B cell (primary cell): ENCODE measurements around the gene PRKCA.

ENCODE experiments used
- EZH2 ChIP-seq: IDR thresholded peaks from 2 replicates; pipeline ENCODE4 v1.6.1; 2012; ENCODE audit warnings: borderline replicate concordance, low read depth, mild to moderate bottlenecking, moderate library complexity, low read length; ENCODE audit not compliant: insufficient read depth, poor library complexity, severe bottlenecking
- TF ChIP-seq, protein P1 (sequence below): fragments of 200-600 bp; IDR thresholded peaks from one replicate; pipeline ENCODE4 v1.8.0; 2022; ENCODE audit warnings: antibody characterized with exemption, mild to moderate bottlenecking

DNA sequence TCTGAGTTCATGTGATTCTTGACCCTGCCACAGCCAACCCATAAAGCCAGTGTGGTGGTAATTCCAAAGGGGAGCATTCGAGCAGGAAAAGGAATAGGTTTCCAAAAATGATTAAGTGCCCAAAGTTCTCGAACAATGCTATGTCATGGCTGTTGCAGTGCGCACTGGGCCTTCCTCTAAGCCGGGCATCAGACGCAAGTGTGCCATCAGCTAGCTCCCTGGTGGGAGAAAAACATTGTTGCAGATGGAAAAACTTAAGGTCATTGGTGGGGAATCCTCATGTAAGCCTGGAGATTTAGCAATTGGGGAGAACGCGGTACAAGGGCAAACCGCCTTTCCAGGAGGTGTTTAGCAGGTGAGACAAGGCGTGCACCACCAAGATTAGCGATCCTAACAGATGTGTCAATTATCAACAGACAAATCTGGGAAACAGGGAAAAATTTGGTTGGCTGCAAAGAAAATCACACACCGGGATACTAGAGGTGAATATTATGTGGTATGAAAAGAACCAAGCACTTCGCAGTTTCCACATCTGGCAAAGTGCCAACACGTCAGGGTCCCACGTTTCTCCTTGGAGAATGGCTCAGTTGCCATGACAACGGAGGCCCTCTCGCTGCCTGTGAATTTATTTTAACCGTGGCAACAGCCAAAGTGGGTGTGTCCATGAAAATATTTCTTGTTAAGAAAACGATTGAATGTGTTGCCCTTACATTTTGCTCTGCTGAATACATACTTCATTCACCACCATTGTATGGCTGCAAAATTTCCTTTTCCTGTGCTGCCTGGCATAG is 414.0 kb downstream of the PRKCA start:
- TF ChIP-seq, protein P1, sequence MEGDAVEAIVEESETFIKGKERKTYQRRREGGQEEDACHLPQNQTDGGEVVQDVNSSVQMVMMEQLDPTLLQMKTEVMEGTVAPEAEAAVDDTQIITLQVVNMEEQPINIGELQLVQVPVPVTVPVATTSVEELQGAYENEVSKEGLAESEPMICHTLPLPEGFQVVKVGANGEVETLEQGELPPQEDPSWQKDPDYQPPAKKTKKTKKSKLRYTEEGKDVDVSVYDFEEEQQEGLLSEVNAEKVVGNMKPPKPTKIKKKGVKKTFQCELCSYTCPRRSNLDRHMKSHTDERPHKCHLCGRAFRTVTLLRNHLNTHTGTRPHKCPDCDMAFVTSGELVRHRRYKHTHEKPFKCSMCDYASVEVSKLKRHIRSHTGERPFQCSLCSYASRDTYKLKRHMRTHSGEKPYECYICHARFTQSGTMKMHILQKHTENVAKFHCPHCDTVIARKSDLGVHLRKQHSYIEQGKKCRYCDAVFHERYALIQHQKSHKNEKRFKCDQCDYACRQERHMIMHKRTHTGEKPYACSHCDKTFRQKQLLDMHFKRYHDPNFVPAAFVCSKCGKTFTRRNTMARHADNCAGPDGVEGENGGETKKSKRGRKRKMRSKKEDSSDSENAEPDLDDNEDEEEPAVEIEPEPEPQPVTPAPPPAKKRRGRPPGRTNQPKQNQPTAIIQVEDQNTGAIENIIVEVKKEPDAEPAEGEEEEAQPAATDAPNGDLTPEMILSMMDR: no peak
- no peak for TF ChIP-seq EZH2
